HG03565 (cell line): Measurements from ENCODE around the gene ADGRB2.

Experiments
- ATAC-seq: cut with Tn5 transposase; IDR thresholded peaks from one replicate; pipeline ENCODE4 v1.9.1; 2021; ENCODE audit warnings: mild to moderate bottlenecking, moderate library complexity; ENCODE audit not compliant: unreplicated experiment

The ADGRB2 gene

GRCh38 chr1:31704271-31705079, 59.7 kb downstream of the ADGRB2 start:
- ATAC-seq: no peak

GRCh38 chr1:31703431-31704270, 60.5 kb downstream of the ADGRB2 start, which contains the start of gene COL16A1:
Gene COL16A1, minus strand, starts transcription at chr1:31704017. Its CDS starts 1,824 bp downstream, at chr1:31702193.
- ATAC-seq: no peak

- no peak for ATAC-seq
These were observed 61.2 kb downstream of the ADGRB2 start for GRCh38 chr1:31702836-31703404.

- no peak for ATAC-seq
These were observed 62.9 kb downstream of the ADGRB2 start for GRCh38 chr1:31701091-31701736.

- no peak for ATAC-seq
These were observed 63.6 kb downstream of the ADGRB2 start for GRCh38 chr1:31700468-31701090.

GRCh38 chr1:31699341-31699891, 64.7 kb downstream of the ADGRB2 start:
- no peak for ATAC-seq

GRCh38 chr1:31697369-31697984, 66.7 kb downstream of the ADGRB2 start:
- no peak for ATAC-seq

- ATAC-seq: no peak
These were observed 67.9 kb downstream of the ADGRB2 start for GRCh38 chr1:31696242-31696641.

GRCh38 chr1:31695327-31695726, 68.8 kb downstream of the ADGRB2 start:
- ATAC-seq: no peak

GRCh38 chr1:31694964-31695313, 69.2 kb downstream of the ADGRB2 start:
- ATAC-seq: no peak

- no peak for ATAC-seq
These were observed 69.8 kb downstream of the ADGRB2 start for GRCh38 chr1:31694069-31694963.

- no peak for ATAC-seq
These were observed 70.9 kb downstream of the ADGRB2 start for GRCh38 chr1:31693231-31693630.

GRCh38 chr1:31691951-31692350, 72.2 kb downstream of the ADGRB2 start:
- no peak for ATAC-seq

GRCh38 chr1:31691446-31691845, 72.7 kb downstream of the ADGRB2 start:
- ATAC-seq: no peak

GRCh38 chr1:31690921-31691320, 73.2 kb downstream of the ADGRB2 start:
- ATAC-seq: no peak

- no peak for ATAC-seq
These were observed 74.3 kb downstream of the ADGRB2 start for GRCh38 chr1:31689854-31690253.

GRCh38 chr1:31689379-31689778, 74.8 kb downstream of the ADGRB2 start:
- no peak for ATAC-seq

GRCh38 chr1:31688233-31688918, 75.8 kb downstream of the ADGRB2 start:
- no peak for ATAC-seq
